ENCODE results near the gene FARS2. TPM values are rescaled to one million over a fixed set of nuclear protein-coding genes. Genes with fewer than 3 reads are reported as not detected.

The FARS2 gene
- total and polyA plus RNA-seq, 2 of the 13 experiments (the other 11 are each of a cell fraction or from before 2014, with no cell fraction given), result 15.4 to 26.0 TPM

- TF ChIP-seq ZNF546 (CRISPR knock-in tag; conservative IDR thresholded peaks at IDR 0.05), result no peak
- no peak for TF ChIP-seq ZNF496 (CRISPR knock-in tag; IDR thresholded peaks at IDR 0.05; ENCODE audit: insufficient replicate concordance)
- TF ChIP-seq ZBTB3 (CRISPR knock-in tag; IDR thresholded peaks at IDR 0.05; ENCODE audit: borderline replicate concordance, low read depth), result no peak
- peak; percentile 42; the same call in 1 of the 2 replicates for TF ChIP-seq TFAP4 (IDR thresholded peaks at IDR 0.05; ENCODE audit: borderline replicate concordance, low read depth)
- TF ChIP-seq ZNF335 (CRISPR knock-in tag; IDR thresholded peaks at IDR 0.05), result peak; percentile 80; the same call in 1 of the 2 replicates
- peak; percentile 86 for TF ChIP-seq STAG1 (CRISPR knock-in tag; IDR thresholded peaks at IDR 0.05)
- TF ChIP-seq ZNF674 (CRISPR knock-in tag; IDR thresholded peaks at IDR 0.05; ENCODE audit: low read depth), result no peak
- no peak for TF ChIP-seq HDAC2 (CRISPR knock-in tag; IDR thresholded peaks at IDR 0.05)
- no peak for TF ChIP-seq LCORL (IDR thresholded peaks at IDR 0.05)
- TF ChIP-seq LCORL (CRISPR knock-in tag; IDR thresholded peaks at IDR 0.05), result no peak
- TF ChIP-seq ZNF264 (CRISPR knock-in tag; IDR thresholded peaks at IDR 0.05), result no peak
- TF ChIP-seq ATF1 (CRISPR knock-in tag; IDR thresholded peaks at IDR 0.05), result no peak
- TF ChIP-seq AGO1 (IDR thresholded peaks at IDR 0.05; ENCODE audit: low read depth, low read length, poor library complexity, severe bottlenecking), result no peak
- 0 out of 2 replicates have a peak, but pooled peaks have one; percentile 29 for TF ChIP-seq TSC22D2 (CRISPR knock-in tag; IDR thresholded peaks at IDR 0.05; ENCODE audit: borderline replicate concordance)
- TF ChIP-seq MIXL1 (CRISPR knock-in tag; IDR thresholded peaks at IDR 0.05), result 0 out of 2 replicates have a peak, but pooled peaks have one; percentile 42
- TF ChIP-seq RXRB (CRISPR knock-in tag; IDR thresholded peaks at IDR 0.05; ENCODE audit: borderline replicate concordance), result 0 out of 2 replicates have a peak, but pooled peaks have one; percentile 11
- peak; percentile 73 for TF ChIP-seq RAD21 (CRISPR knock-in tag; IDR thresholded peaks at IDR 0.05)
- 0 out of 2 replicates have a peak, but pooled peaks have one; percentile 25 for TF ChIP-seq ATF2 (CRISPR knock-in tag; IDR thresholded peaks at IDR 0.05)
- TF ChIP-seq SMC3 (IDR thresholded peaks at IDR 0.05; ENCODE audit: low read length), result peak; percentile 88
These were observed 118.4 kb downstream of the FARS2 start (continued) for GRCh38 chr6:5379647-5380242.

Data from HepG2 (cell line).